Stomach (tissue), 4 donors: ENCODE measurements around the gene ZFHX3.

ENCODE experiments used
- EP300 ChIP-seq: sonication (generic); formaldehyde crosslinking; IDR thresholded peaks from one replicate; pipeline ENCODE4 v1.6.1; 2017; ENCODE audit warnings: antibody characterized with exemption
- POLR2A ChIP-seq, 4 donors: fragments of 450-650 bp; IDR thresholded peaks; one replicate each; pipeline ENCODE4 v1.6.1; 2016; ENCODE audit warnings: antibody characterized with exemption in 4 of 4, control low read depth in 2 of 4, mild to moderate bottlenecking in 1 of 4, moderate library complexity in 1 of 4
- POLR2AphosphoS5 ChIP-seq, 3 donors: sonication (generic); formaldehyde crosslinking; IDR thresholded peaks; one replicate each; pipeline ENCODE4 v1.6.1; 2016; ENCODE audit warnings: antibody characterized with exemption in 3 of 3
- TF ChIP-seq, protein P1 (sequence below), 7 experiments: fragments of 450-650 bp in 4 of 7; fragments of 200-600 bp in 3 of 7; sonication (generic) in 3 of 7; IDR thresholded peaks; one replicate each; pipeline ENCODE4 v1.5.1; 2016 to 2019; ENCODE audit warnings: antibody characterized with exemption in 7 of 7, control low read depth in 2 of 7, mild to moderate bottlenecking in 1 of 7

DNA sequence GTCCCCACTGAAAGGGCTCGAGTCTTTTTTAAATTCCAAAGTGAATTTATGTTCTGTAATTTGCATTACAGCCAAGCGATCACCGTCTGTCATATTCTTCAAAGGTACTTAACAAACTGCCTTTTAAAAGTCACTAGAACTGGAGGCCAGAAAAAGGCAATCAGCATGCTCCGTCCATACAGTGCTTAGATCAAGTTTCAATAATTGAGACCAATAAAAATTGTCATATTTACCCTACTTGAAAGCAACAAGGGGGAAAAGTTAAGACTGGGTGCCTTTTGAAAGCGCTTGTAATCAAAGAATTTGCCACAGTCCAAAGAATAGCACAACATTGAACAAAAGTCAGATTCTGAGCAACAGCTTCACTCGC lies 9.0 kb upstream of the ZFHX3 start:
- TF ChIP-seq POLR2A (IDR thresholded peaks at IDR 0.05): no peak
- TF ChIP-seq, protein P1, sequence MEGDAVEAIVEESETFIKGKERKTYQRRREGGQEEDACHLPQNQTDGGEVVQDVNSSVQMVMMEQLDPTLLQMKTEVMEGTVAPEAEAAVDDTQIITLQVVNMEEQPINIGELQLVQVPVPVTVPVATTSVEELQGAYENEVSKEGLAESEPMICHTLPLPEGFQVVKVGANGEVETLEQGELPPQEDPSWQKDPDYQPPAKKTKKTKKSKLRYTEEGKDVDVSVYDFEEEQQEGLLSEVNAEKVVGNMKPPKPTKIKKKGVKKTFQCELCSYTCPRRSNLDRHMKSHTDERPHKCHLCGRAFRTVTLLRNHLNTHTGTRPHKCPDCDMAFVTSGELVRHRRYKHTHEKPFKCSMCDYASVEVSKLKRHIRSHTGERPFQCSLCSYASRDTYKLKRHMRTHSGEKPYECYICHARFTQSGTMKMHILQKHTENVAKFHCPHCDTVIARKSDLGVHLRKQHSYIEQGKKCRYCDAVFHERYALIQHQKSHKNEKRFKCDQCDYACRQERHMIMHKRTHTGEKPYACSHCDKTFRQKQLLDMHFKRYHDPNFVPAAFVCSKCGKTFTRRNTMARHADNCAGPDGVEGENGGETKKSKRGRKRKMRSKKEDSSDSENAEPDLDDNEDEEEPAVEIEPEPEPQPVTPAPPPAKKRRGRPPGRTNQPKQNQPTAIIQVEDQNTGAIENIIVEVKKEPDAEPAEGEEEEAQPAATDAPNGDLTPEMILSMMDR (IDR thresholded peaks at IDR 0.05): no peak
- no peak for TF ChIP-seq POLR2AphosphoS5 (IDR thresholded peaks at IDR 0.05)
- no peak for TF ChIP-seq EP300
